Islet precursor cell (in vitro differentiated cells): ENCODE data around the gene SNTG2.

Experiments
- DNase-seq: peaks from one replicate; pipeline ENCODE4 v3.0.0-alpha.2; 2018

SNTG2 gene

DNA sequence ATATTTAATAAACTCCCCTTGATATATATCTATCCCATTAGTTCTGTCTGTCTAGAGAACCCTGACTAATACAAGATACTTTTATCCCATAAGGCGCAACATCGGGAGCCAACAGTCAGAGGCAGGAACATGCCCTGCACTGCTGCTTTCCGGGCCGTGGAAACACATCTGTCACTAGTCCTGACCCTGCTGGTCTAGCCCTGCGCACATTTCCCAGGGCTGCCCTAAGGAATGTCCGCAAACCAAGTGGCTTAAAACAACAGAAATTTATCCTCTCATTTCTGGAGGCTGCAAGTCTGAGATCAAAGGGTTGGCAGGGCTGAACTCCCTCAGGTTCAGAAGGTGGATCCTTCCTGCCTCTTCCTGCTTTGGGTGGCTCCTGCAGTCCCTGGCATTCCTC lies 348.4 kb downstream of the SNTG2 start:
- no peak for DNase-seq

DNA sequence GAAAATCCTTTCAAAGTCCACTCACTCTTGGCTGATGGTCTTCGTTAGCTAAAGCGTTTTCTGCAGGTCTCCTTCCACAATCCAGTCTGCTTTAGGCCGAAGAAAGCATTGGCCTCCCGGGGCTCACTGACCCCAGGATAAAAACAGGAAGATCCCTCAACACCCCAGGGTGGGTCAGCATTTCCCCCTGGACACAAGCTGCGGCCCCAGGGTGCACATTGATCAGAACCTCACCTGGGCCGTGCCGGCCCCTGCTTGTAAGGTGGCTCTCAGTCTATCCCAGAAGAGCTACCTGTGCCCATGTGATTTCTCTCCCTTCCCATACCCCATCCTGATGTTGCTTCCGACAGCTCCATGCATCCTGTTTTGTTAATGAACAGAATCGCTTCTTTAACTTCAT lies 349.6 kb downstream of the SNTG2 start:
- DNase-seq, result no peak

DNA sequence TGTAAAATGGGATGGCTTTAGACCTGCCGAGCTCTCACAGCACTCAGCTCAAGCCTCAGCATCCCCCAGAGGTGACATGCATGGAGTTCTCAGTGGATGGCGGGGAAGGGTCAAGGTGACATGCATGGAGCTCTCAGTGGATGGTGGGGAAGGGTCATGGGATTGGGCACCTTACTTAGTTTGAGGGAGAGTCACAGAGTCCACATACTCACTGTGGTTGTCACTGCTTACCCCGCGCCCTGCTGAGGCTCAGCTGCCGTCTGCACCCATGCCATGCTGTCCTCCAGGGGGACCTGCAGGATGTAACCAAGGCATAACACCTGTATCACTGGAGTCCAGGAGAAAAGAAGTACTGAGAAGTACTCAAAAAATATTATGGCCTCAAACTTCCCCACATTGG lies 350.4 kb downstream of the SNTG2 start:
- DNase-seq, result no peak

DNA sequence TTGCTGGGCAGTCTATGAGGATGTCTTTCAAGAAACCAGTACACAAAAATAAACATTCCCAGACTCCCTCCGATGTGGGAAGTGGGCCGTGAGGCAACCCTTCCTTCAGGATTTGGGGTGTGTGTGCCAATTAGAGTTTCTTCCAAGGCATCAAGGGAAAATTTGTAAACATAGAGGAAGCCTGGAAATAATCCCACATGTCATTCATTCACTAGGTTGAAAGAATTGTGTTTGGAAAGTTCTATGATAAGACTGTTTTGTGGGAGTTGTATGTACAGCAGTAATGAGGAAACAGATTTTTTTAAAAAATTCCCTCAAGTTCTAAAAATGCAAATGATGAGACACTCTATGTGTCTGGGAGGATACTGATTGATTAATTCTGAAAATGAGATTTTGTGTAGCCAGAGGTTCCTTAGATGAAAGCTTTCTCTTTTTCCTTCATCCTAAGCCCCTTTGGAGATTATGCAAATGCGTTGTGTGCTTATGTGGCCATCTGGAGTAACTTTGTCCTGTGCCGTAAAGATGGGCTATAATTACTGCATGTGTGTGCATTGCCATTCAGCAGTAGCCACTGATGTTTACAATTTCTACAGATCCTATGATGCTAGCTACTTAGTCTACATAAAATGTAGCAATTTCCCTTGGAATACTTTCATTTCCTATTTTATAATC lies 354.8 kb downstream of the SNTG2 start:
- DNase-seq, result no peak

DNA sequence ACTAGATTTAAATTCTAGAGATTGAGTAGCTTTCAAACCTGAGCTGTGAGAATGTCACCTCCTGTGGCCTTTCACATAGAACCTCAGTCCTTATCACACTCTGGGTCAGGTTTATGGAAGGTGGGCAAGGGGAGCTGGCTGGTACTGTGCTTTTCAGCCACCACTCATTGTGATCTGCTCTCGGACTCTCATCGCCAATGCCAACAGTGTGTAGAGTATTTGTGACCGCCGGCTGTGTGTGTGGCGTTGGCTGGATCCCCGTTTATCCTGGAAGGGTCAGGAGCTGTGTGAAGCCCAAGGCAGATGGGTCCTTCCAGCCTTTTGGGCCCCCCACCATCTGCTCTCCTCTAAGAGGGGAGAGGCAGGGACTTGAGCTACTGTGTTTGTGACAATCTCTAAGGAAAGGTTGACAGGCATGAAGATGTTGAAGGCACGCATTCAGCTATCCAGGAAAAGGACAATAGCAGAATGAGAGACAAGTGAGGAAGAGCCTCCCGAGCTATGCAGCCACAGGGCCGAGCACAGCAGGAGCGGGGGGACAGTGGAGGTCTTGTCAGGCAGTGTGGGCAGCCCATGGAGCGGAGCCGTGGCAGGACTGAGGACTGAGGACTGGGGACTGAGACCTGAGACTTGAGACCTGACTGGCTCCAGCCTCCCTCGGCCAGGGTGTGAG lies 355.5 kb downstream of the SNTG2 start:
- DNase-seq, result no peak

DNA sequence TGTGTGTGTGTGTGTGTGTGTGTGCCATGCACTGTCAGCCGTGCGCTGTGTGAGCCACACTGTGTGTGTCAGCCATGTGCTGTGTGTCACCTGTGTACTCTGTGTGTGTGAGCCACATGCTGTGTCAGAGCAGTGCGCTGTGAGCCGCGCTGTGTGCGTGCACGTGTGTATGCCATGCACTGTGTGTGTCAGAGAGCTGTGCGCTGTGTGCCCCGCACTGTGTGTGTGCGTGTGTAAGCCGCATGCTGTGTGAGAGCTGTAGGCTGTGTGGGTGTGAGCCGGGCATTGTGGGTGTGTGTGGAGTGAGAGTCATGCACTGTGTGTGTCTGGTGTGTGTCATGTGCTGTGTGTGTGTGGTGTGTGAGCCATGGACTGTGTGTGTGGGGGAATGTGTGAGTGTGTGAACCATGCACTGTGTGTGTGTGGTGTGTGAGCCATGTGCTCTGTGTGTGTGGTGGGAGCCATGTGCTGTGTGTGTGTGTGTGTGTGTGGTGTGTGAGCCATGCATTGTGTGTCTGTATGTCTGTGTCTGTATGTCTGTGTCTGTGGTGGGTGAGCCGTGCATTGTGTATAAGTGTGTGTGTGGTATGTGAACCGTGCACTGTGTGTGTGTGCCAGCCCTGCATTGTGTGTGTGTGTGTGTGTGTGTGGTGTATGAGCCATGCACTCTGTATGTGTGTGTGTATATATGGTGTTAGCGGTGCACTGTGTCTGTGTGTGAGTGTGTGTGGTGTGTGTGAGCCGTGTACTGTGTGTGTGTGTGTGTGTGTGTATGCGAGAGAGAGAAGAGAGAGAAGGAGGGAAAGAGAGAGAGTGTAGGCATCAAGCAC lies 356.3 kb downstream of the SNTG2 start:
- DNase-seq, result no peak

DNA sequence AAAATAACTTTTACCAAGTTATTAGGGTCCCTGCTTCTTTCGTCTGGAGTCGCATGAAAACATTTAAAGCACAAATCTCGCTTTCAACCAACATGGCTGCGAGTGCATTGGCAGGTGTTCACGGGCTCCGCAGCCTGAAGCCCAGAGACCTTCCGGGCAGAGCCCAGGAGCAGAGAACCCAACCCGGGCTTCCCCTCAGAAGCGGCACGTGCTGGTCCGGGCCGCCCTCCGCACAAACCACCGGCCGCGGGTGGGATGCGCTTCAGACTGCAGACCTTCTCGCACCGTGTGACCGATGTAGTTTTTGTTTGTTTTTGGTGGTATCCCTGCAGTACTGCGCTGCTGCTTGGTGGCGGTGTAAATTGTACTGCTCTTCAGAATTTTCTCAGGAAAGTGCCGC lies 357.0 kb downstream of the SNTG2 start:
- no peak for DNase-seq

DNA sequence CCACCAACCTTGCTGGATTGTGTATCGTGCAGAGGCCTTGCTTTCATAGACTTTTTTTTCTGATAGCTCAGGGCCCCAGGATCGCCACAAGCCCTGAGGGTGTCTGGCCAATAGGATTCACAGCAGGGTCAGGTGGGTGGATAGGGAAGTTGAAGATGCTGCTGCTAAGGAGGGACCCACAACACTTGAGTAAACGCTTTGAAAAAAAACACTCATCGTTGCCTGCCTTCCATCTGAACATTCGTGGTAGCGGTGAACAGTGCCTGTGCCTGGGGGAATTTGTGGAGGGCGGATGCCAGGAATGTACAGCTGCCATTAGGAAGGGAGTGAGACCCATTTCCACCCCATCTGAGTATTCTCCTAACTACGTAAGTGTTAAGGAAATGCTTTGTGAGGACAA lies 358.0 kb downstream of the SNTG2 start:
- no peak for DNase-seq

DNA sequence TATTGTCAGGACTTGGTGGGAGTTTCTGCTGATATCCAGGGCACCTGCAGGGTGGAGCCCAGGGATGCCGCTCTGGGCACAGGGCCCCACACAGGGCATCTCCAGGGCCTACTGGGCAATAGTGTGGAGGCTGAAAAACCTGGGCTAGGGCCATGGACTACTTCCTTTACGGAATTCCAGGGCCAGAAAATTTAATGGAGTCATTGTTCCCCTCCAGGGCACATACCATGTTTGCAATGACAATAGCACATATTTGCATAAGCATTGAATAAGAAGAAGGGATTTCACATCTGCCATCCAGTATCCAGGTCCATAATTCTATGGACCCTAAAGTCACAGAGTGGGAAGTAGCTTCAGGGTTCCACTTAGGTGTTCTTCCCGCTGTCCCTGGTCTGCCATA lies 358.9 kb downstream of the SNTG2 start:
- no peak for DNase-seq

DNA sequence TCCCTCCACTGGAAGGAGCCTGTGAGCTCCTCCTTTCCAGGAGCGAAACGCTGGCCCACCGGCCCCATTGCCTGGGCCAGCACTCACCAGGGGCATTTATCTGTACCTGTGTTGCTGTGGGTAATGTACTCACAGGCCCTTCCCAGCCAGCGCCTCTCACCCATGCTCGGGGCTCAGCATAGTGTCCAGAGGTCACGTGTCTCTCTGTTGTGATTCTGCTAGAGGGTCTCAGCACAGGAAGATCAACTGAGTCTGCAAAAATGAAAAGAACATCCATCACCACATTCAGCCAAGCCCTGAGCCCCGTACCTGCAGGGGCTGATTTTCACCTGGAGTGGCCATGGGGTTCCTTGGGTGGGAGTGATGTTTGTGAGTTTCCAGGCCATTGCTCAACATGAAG lies 359.6 kb downstream of the SNTG2 start:
- DNase-seq, result no peak

DNA sequence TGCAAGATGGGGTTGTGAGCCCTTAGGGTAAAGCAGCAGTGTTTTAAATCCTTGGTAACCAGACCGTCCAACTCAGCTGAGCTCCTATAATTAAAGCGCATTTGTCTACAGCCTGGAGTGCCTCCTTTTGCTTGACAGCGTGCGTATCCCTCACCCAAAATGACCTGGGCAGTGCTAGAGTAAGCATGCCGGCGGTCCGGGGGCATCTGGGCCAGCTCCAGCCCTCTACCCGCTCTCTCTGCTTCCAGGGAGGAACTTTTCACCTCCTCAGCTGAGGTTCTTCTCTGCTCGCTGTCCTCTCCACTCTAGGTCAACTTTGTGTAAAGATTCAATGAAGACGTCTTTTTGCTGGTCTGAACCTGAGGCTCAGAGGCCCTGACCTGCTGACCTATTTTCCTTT lies 360.2 kb downstream of the SNTG2 start:
- DNase-seq, result no peak

DNA sequence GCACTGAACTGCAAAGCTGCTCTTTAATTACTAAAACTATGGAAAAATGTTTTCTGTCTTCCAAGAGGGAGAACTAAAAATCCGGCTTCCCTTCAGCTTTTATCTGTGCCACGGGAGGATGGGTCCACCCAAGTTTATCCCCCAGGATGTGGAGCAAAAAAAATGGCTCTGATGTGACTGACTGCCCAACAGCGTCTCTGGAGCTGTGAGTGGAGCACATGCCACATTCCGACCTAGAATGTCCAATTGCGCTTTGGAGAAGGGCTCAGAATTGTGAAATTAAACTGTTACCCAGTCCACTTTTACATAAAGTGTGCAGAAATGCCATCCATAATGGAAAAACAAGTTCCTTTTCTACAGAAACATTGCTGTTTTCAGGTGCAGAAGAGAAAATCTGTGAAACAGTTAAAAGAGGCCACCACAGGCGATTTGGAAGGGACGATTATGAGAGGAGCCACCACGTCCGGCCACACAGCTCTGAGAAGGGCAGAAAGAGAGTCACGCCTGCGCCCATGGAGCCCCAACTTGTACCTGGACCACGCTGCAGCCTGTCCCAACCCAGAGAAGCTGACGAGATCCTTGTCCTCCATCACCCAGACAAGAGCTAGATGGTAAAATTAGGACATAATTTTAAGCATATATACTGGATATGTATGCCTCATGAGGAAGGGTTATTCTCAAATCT lies 362.7 kb downstream of the SNTG2 start:
- no peak for DNase-seq

DNA sequence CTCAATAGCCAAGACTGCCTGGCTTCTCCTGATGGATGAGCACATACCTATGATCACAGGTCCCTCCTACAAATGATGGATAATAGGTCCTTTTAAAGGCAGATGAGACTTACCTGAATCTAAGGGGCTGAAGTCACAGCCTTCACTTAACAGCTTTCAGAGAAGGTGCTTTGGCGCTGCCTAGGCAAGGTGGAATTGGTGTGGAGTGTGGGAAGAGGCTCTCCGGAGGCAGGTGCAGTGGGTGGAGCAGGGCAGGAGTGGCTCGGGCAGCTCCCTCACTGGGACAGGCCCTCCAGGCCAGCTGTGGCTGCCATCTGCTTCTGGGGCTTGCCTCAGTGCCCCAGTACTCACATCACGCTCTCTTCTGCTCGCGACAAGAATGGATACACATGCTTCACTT lies 363.6 kb downstream of the SNTG2 start:
- DNase-seq, result no peak

DNA sequence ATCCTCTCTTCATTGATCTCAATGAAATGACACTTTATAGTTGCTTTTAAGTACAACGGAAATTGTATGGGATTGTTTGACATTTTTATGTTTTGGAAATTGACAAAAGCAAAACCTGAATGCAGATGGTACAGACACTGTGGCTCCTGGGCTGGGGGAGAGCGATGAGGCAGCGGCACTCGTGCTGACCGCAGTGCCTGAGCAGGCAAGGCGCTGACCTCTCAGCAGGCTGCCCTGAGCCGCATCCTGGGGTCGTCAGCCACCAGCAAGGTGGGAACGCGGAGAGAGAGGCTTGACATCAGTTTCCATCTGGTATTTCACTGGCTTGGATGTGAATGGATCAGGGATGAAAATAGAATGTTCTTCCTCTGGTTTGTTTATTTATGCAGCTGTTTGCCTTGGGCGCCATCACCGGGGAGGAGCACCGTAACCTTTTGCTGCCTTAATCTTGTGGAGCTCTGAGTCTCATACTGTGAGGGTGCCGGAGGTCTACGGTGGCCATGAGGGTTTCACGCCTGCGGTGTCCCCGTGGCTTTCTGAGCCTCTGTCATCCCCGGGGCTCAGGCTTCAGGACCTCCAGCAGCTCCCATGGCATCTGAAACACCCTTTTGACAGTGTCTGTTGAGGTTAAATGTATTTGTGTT lies 367.8 kb downstream of the SNTG2 start:
- no peak for DNase-seq

DNA sequence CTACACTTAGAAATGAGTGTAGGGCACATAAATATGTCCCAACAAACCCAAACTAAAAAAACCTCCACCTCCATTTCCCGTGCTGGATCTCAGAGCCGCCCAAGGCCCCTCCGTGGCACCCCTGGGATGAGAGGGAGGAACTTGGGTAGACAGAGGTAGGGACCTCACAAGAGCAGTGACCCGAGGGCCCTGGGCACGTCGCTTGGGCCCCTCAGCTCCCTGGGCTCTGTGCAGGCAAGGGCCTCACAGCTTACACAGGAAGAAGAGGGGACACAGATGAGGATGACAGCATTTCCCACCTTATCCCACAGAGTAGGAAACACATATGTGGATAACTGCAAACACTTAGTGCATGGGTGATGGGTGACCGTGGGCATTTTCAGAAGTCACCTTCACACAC lies 368.7 kb downstream of the SNTG2 start:
- no peak for DNase-seq

DNA sequence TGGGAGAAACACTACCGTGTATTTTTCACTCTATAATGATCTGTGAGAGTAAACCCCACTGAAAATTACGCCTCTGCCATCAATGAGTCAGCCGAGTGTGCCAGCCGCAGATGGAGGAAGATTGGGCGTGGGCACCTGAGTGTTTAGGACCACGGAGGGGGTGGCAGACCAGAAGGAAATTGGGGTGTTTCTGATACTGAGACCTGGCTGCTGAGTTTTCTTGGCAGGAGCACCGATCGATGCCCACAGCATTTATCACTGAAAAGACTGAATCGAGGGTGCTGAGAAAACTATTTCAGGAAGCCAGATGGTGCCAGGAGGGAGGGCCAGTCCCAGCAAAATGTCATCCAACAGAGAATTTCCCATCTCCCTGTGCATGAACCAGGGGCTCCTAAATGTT lies 370.7 kb downstream of the SNTG2 start:
- DNase-seq, result no peak

DNA sequence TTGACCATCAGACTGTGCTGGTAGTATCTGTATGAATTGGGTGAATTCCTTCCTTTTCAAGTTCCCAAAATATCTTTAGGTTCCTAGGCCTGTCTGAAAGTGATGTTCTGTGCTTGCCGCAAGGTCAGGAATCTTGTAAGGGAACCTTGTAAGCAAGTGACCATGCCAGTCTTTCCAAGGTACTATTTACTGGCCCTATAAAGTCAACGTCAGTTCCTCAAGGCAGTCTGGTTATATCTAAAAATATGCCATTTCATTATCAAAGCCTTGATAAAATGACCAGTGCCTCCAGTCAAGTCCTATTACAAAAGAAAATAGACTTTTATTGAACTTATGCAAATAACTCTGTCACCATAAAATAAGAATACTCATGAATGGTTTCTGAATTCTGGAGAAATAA lies 374.2 kb downstream of the SNTG2 start:
- DNase-seq, result no peak

DNA sequence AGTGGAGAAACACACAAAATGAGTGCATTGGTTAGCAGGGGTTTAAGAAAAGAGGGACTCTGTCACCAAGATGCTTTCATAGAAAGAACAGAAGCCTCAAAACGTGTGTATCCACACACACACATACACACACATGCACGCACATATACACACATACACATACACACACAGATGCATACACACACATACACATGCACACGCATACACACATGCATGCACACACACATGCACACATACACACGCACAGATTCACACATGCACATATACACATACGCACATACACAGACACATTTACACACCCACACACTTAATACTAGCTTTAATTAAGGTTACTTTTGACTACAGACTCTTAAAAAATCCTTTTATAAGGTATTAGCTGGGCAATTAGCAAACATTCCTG lies 378.0 kb downstream of the SNTG2 start:
- no peak for DNase-seq

DNA sequence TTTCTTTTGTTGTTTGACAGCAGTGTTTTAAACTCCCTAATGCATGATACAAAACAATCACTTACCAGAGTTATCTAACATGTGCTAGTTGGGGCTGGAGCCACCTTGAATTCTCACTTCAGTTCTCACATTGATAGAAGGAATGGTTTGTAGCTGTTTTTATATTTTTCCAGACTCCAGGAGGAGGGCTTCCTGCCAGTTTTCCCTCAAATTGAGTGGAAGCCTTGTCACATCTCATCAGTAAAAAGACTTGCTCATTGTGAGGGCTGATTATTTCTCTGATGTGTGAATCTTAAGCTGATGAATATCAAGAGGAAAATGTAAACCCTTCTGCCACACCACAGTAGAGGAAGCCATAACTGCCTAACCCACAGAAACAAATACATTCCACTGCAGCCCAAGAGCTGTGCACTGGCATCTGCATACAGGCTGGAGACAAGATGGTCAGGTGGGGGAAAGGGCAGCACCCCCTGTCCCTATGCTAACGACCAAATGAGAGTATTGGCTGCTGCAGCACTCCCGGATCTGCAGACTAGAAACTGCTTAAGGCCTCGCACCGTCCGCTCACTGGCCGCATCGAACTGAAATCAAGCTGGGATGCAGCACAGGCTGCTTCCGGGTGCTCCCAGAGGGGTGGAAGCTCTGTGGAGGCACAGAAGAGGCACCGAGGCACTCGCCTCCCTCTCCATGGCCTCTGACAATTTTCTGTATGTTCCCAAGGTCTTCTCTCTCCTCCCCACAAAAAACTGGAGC lies 388.9 kb downstream of the SNTG2 start:
- no peak for DNase-seq

DNA sequence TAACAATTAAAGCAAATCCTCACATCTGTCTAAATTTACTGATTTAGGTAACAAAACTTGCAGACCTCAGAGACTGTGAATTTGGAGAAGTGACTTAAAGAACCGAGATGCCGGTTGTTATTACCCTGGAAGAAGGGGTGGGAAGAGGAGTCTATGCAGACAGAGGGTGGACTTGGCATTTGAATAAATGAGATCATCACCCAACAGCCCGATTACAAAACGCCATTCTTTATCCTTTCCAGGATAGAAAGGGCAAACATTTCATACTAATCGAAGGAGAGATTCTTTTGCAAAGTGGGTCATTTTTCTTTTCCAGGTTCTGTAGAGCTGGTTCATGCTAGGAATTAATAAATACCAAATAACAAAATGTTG lies 389.5 kb downstream of the SNTG2 start:
- no peak for DNase-seq

DNA sequence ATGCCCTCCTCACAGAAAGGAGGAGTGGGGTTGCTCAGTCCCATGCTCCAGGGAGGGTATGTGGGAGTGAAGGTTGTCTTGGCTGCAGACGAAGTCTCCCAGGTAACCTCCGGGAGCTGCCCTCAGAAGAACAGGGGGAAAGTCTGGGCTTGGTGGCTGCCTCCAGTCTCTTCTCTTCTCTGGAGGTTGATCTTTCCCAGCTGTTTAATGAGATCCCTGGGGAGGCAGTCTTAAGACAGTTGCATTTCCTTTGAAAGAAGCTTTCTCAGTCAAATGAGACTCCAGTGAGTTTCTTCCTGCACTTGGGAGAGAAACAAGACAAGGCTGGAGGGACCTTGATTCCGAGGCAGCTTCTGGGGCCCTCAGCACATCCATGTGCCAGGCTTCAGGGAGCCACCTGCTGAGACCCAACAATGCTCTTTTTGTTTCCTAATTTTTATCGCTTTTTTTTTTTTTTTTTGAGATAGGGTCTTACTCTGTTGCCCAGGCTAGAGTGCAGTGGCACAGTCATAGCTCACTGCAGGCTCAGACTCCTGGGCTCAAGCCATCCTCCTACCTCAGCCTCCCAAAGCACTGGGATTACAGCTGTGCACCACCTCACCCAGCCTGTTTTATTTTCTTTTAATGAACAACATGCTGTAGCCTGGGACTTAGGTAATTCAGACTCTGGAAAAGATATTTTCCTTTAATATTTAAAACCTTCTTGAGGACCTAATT lies 390.9 kb downstream of the SNTG2 start:
- no peak for DNase-seq

DNA sequence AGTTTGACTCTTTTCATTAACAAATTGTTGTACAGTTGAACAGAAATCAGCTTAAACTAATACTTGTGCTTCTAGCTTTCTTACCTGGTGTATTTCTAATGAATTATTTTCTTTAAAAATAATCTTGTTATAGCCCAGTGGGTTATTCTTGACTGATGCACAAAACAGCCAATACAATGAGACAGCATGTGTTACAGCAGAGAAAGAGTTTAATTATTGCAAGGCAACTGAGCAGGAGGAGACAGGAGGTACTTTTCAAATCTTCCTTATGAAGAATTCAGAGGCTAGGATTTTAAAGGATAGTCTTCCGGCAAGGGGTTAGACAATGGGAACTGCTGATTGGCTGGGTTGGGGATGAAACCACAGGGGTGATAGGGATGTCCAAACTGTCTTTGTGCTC lies 398.1 kb downstream of the SNTG2 start:
- DNase-seq, result no peak
